Endothelial cell of umbilical vein (primary cell): ENCODE data around the gene PPTC7. TPM values are rescaled to one million over a fixed set of nuclear protein-coding genes. Genes with fewer than 3 reads are reported as not detected.

Experiments
- BruUV-seq: library from RNA; stranded (reverse); fragments of 400-500 nt; replicated peaks from 2 replicates; lab custom pipeline; 2021; lab: Mats Ljungman, UMichigan
- CTCF ChIA-PET: fragments of 300-600, 350-600 bp; sonication (Branson Sonifier 250); formaldehyde crosslinking; loops from one replicate; lab custom pipeline; 2021; ENCODE audit warnings: antibody characterized with exemption, inconsistent platforms; lab: Charles Lee
- POLR2A ChIA-PET: fragments of 300-600, 350-600 bp; sonication (Branson Sonifier 250); formaldehyde crosslinking; loops from one replicate; lab custom pipeline; 2021; ENCODE audit warnings: antibody characterized with exemption, inconsistent platforms; lab: Charles Lee
- DNase-seq: peaks from one replicate; pipeline ENCODE4 v3.0.0-alpha.2; 2011; ENCODE audit warnings: low read depth, low spot score
- FAIRE-seq: peaks from 2 replicates; lab custom pipeline; 2011; peaks lifted over from hg19 to GRCh38; lab: Jason Lieb, UNC
- H2AFZ ChIP-seq: 2 replicates; pipeline ENCODE4 v1.6.0; 2012; ENCODE audit warnings: low read depth, low read length, control low read depth, inconsistent platforms
- H3K27ac ChIP-seq: 2 replicates; pipeline ENCODE4 v1.5.1; 2011; ENCODE audit warnings: low read depth, mild to moderate bottlenecking, control low read depth, low read length, moderate library complexity; ENCODE audit not compliant: insufficient read depth
- H3K27me3 ChIP-seq, 2 experiments: 2 replicates each; pipeline versions ENCODE4 v1.6.0 to v1.6.1; 2011; ENCODE audit warnings: low read length in 2 of 2, mixed read lengths in 1 of 2; ENCODE audit not compliant: control insufficient read depth in 2 of 2, insufficient read depth in 2 of 2
- H3K36me3 ChIP-seq, 2 experiments: 2 replicates in 1 of 2; 3 replicates in 1 of 2; pipeline ENCODE4 v1.5.1; 2011; ENCODE audit warnings: low read length in 2 of 2, mild to moderate bottlenecking in 1 of 2, moderate library complexity in 1 of 2; ENCODE audit not compliant: control insufficient read depth in 2 of 2, insufficient read depth in 2 of 2; ENCODE audit errors: extremely low read depth in 1 of 2
- H3K4me1 ChIP-seq: 3 replicates; pipeline ENCODE4 v1.5.1; 2011; ENCODE audit warnings: mild to moderate bottlenecking, low read length; ENCODE audit not compliant: control insufficient read depth, insufficient read depth; ENCODE audit errors: extremely low read depth
- H3K4me2 ChIP-seq: 2 replicates; pipeline ENCODE4 v1.6.1; 2011; ENCODE audit warnings: low read length, control low read depth, mixed read lengths; ENCODE audit not compliant: insufficient read depth
- H3K4me3 ChIP-seq, 3 experiments: fragments of 200-600 bp in 1 of 3; sonication (generic), shearing (Covaris generic) in 1 of 3; replicated peaks in 1 of 3; 2 replicates each; pipeline ENCODE4 v1.5.1; 2011 to 2016; ENCODE audit warnings: control low read depth in 3 of 3, low read length in 3 of 3, mild to moderate bottlenecking in 2 of 3, inconsistent platforms in 1 of 3, low read depth in 1 of 3, moderate library complexity in 1 of 3; ENCODE audit not compliant: insufficient read depth in 1 of 3
- H3K79me2 ChIP-seq: 2 replicates; pipeline ENCODE4 v1.6.0; 2012; ENCODE audit warnings: low read length, inconsistent platforms; ENCODE audit not compliant: control insufficient read depth, insufficient read depth
- H3K9ac ChIP-seq: replicated peaks from 2 replicates; pipeline ENCODE3; 2011; ENCODE audit warnings: low read length, control low read depth; ENCODE audit not compliant: insufficient read depth; ENCODE audit errors: extremely low read depth
- H3K9me1 ChIP-seq: replicated peaks from 3 replicates; pipeline ENCODE4 v1.6.0; 2011; ENCODE audit warnings: mild to moderate bottlenecking, low read length; ENCODE audit not compliant: control insufficient read depth, insufficient read depth; ENCODE audit errors: extremely low read depth
- H3K9me3 ChIP-seq: replicated peaks from 2 replicates; pipeline ENCODE4 v1.5.1; 2012; ENCODE audit warnings: low read length, inconsistent platforms; ENCODE audit not compliant: control insufficient read depth, insufficient read depth
- H4K20me1 ChIP-seq: replicated peaks from 2 replicates; pipeline ENCODE3; 2011; ENCODE audit warnings: mild to moderate bottlenecking, low read length; ENCODE audit not compliant: control insufficient read depth, insufficient read depth; ENCODE audit errors: extremely low read depth
- EZH2 ChIP-seq: IDR thresholded peaks from 2 replicates; pipeline ENCODE4 v1.6.1; 2012; ENCODE audit warnings: borderline replicate concordance, low read depth, mild to moderate bottlenecking, moderate library complexity, low read length, inconsistent platforms; ENCODE audit not compliant: severe bottlenecking
- FOS ChIP-seq: IDR thresholded peaks from 2 replicates; pipeline ENCODE4 v1.6.1; 2011; ENCODE audit warnings: mild to moderate bottlenecking, low read length, moderate library complexity, borderline replicate concordance; ENCODE audit not compliant: insufficient read depth
- JUN ChIP-seq: IDR thresholded peaks from 2 replicates; pipeline ENCODE4 v1.6.1; 2011; ENCODE audit warnings: borderline replicate concordance, low read depth; ENCODE audit not compliant: insufficient read length, insufficient read depth
- POLR2A ChIP-seq: IDR thresholded peaks from 2 replicates; pipeline ENCODE4 v1.6.1; 2012; ENCODE audit warnings: low read depth, mild to moderate bottlenecking, control low read depth, low read length
- dilution Hi-C: fragments of 300-500 bp; cut with MboI; formaldehyde crosslinking; loops from one replicate; pipeline ENCODE4 v1.15.0; 2019; ENCODE audit warnings: low sequenced_read_pairs; ENCODE audit not compliant: extremely low pct_ligation_motif_present
- intact Hi-C: fragments of 100-400 bp; cut with micrococcal nuclease; formaldehyde crosslinking; loops from one replicate; pipeline ENCODE4 v1.10.0; 2022
- polyA plus RNA-seq, 4 experiments: library from polyadenylated mRNA; depleted of rRNA in 3 of 4; stranded (reverse) in 3 of 4; unstranded in 1 of 4; fragments of >200 nt; gene quantifications; 2 replicates each; pipeline versions ENCODE4 v1.2.1 to v1.2.3, GENCODE V29; 2011 to 2012; ENCODE audit warnings: missing spikeins in 1 of 4
- total RNA-seq: library from RNA; stranded (reverse); gene quantifications from 2 replicates; pipeline ENCODE4 v1.2.3, GENCODE V29; 2021
- TF ChIP-seq, protein P1 (sequence below), 2 donors: IDR thresholded peaks; 1 replicate in 1 of 2; 2 replicates in 1 of 2; pipeline ENCODE4 v1.5.1; 2011; ENCODE audit warnings: low read length in 2 of 2, mild to moderate bottlenecking in 2 of 2, moderate library complexity in 2 of 2, control low read depth in 1 of 2, inconsistent platforms in 1 of 2, low read depth in 1 of 2; ENCODE audit not compliant: insufficient read depth in 1 of 2; ENCODE audit errors: extremely low read depth in 1 of 2

The PPTC7 gene
- total and polyA plus RNA-seq, 2 donors (not counting 3 experiments of a cell fraction or from before 2014, with no cell fraction given) = 8.4 to 15.2 TPM

GRCh38 chr12:110581931-110582275 is 1.2 kb downstream of the PPTC7 start:
- no peak for DNase-seq
- Histone ChIP-seq H3K79me2 (peaks cover 57% of the 10 kb centered on the region), H3K9me1 (no peaks in the 10 kb centered on the region), H3K4me2 (peak overlapping the region; percentile 97), H3K4me1 (peaks cover 39% of the 10 kb centered on the region), H3K36me3 (no peaks in the 10 kb centered on the region), H3K27me3 (no peaks in the 10 kb centered on the region), H3K9ac (peak overlapping the region; percentile 77), H2AFZ (no peak overlapping the region), H3K27ac (peak overlapping the region; percentile 7), H3K4me3 (peak overlapping the region; percentile 77 to 91 (median 84)), H3K9me3 (no peaks in the 10 kb centered on the region), H4K20me1 (no peaks in the 10 kb centered on the region)
- intact Hi-C loops = loop anchor here (1.0 to 5.0 kb wide), 2 partner anchors 115 to 116 kb away; partner anchors contain the start of genes FAM216A and GPN3
- POLR2A ChIA-PET = no interaction called here
- TSS peak; percentile 27 for BruUV-seq
- no peak for TF ChIP-seq POLR2A
- no peak for TF ChIP-seq FOS
- TF ChIP-seq JUN = no peak
- TF ChIP-seq, protein P1, sequence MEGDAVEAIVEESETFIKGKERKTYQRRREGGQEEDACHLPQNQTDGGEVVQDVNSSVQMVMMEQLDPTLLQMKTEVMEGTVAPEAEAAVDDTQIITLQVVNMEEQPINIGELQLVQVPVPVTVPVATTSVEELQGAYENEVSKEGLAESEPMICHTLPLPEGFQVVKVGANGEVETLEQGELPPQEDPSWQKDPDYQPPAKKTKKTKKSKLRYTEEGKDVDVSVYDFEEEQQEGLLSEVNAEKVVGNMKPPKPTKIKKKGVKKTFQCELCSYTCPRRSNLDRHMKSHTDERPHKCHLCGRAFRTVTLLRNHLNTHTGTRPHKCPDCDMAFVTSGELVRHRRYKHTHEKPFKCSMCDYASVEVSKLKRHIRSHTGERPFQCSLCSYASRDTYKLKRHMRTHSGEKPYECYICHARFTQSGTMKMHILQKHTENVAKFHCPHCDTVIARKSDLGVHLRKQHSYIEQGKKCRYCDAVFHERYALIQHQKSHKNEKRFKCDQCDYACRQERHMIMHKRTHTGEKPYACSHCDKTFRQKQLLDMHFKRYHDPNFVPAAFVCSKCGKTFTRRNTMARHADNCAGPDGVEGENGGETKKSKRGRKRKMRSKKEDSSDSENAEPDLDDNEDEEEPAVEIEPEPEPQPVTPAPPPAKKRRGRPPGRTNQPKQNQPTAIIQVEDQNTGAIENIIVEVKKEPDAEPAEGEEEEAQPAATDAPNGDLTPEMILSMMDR (IDR thresholded peaks at IDR 0.05; ENCODE audit: extremely low read depth in 1 of 2, insufficient read depth in 1 of 2, low read depth in 1 of 2, low read length in 2 of 2) = no peak
- dilution Hi-C loops = no loop called here
- no peak for FAIRE-seq
- CTCF ChIA-PET = interaction anchor here (1.5 kb wide), 1 partner anchor 18 kb away, joined by 4 read pairs; no protein-coding TSS in a partner anchor

- no peak for TF ChIP-seq EZH2
- no peak for DNase-seq
- dilution Hi-C loops = no loop called here
- ChIA-PET CTCF (interaction anchor here (0.9 to 2.0 kb wide), 3 partner anchors 21 to 53 kb away, joined by 3 to 7 read pairs (median 3); no protein-coding TSS in a partner anchor), POLR2A (interaction anchor here (0.6 to 0.8 kb wide), 2 partner anchors 15 to 38 kb away, joined by 3 to 6 read pairs; no protein-coding TSS in a partner anchor)
- intact Hi-C loops = loop anchor here (5.0 kb wide), 1 partner anchor 112 kb away; the partner anchor contains the start of genes FAM216A and GPN3
- BruUV-seq = no TSS peak
- Histone ChIP-seq H4K20me1 (no peaks in the 10 kb centered on the region), H3K4me1 (peaks cover 28% of the 10 kb centered on the region), H2AFZ (no peak overlapping the region), H3K79me2 (peaks cover 78% of the 10 kb centered on the region), H3K9ac (no peak overlapping the region), H3K9me3 (no peaks in the 10 kb centered on the region), H3K36me3 (no peaks in the 10 kb centered on the region), H3K4me2 (no peak overlapping the region), H3K27me3 (no peaks in the 10 kb centered on the region), H3K9me1 (no peaks in the 10 kb centered on the region), H3K4me3 (no peak overlapping the region), H3K27ac (no peak overlapping the region)
- no peak for FAIRE-seq
Observed at GRCh38 chr12:110579535-110580253, 3.4 kb downstream of the PPTC7 start.
